Subcutaneous abdominal adipose tissue (tissue), 5 donors: ENCODE results near the gene KRTAP12-4.
"Not testable (repeated sequence)": the region's sequence is repeated elsewhere in the genome, so short reads cannot be mapped to it uniquely, and the experiment has no call there.

Experiments used
- H3K27ac ChIP-seq: one replicate; pipeline ENCODE4 v1.7.0; 2013; ENCODE audit warnings: low read depth, mild to moderate bottlenecking, inconsistent platforms, low read length, moderate library complexity
- H3K27me3 ChIP-seq, 5 donors: one replicate each; pipeline ENCODE4 v1.7.0; 2013; ENCODE audit warnings: low read length in 5 of 5, inconsistent platforms in 1 of 5; ENCODE audit not compliant: control insufficient read depth in 5 of 5, insufficient read depth in 4 of 5
- H3K36me3 ChIP-seq, 5 donors: one replicate each; pipeline ENCODE4 v1.7.0; 2013; ENCODE audit warnings: low read length in 5 of 5; ENCODE audit not compliant: control insufficient read depth in 5 of 5, insufficient read depth in 5 of 5
- H3K4me1 ChIP-seq, 5 donors: one replicate each; pipeline ENCODE4 v1.7.0; 2013; ENCODE audit warnings: low read length in 5 of 5, mild to moderate bottlenecking in 3 of 5, moderate library complexity in 1 of 5; ENCODE audit not compliant: control insufficient read depth in 5 of 5, insufficient read depth in 5 of 5
- H3K4me3 ChIP-seq, 5 donors: one replicate each; pipeline ENCODE4 v1.7.0; 2013; ENCODE audit warnings: low read length in 5 of 5, low read depth in 1 of 5
- H3K9ac ChIP-seq, 5 donors: one replicate each; pipeline ENCODE4 v1.7.0; 2013; ENCODE audit warnings: low read length in 5 of 5, mild to moderate bottlenecking in 4 of 5, moderate library complexity in 3 of 5
- H3K9me3 ChIP-seq, 5 donors: one replicate each; pipeline ENCODE4 v1.7.0; 2013; ENCODE audit warnings: low read length in 5 of 5; ENCODE audit not compliant: control insufficient read depth in 5 of 5
- donor health status: healthy.
- donor health status: healthy.
- donor health status: healthy.
- donor health status: healthy.
- donor health status: healthy.

Gene KRTAP12-4

GRCh38 chr21:44687671-44688070 lies 33.2 kb upstream of the KRTAP12-4 start:
- H3K4me1 ChIP-seq: peaks cover 0 to 2% (median 0%) of the 10 kb centered on the region in 5 donors
- H3K9me3 ChIP-seq: peaks cover 0 to 8% (median 2%) of the 10 kb centered on the region in 5 donors
- H3K27me3 ChIP-seq: peaks cover 0 to 26% (median 12%) of the 10 kb centered on the region in 5 donors
- H3K4me3 ChIP-seq: no peak overlapping the region
- H3K9ac ChIP-seq: no peak overlapping the region
- H3K27ac ChIP-seq: no peak overlapping the region
- no peaks in the 10 kb centered on the region for H3K36me3 ChIP-seq

DNA sequence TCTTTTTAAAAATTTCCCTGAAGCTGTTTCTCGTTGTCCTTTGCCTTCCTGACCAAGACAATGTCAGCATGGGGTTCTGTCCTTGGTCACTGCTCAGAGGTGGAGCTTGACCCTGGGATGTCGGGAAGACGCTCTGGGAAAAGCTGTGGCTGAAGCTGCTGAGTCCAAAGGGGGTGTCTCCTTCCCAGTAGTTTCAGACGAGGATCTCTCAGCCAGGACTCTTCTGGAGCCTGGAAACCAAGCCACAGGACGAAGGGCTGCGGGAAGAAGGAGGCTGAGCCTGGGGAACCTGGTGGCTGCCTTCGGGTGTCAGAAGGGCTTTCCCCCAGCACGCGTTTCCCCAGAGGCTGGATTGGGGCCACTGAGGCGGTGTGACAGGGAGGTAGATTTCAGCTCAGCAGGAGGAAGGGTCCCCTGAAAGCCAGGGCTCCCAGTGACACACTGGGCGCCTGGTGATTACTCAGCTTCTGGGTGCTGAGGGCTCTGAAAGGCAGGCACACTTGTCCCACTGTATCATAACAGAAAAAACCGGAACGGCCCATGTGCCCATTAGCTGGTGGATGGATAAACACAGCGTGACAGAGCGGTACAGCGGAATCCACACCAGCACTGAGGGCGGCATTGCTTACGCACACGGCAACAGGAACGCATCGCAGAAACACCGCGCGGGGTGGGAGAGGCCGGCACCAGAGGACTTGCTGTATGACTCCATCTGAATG lies 32.5 kb upstream of the KRTAP12-4 start:
- H3K36me3 ChIP-seq: no peaks in the 10 kb centered on the region
- H3K27ac ChIP-seq: no peak overlapping the region
- H3K9me3 ChIP-seq: peaks cover 0 to 1% (median 0%) of the 10 kb centered on the region in 5 donors
- H3K27me3 ChIP-seq: peaks cover 0 to 26% (median 12%) of the 10 kb centered on the region in 5 donors
- H3K4me1 ChIP-seq: peaks cover 0 to 2% (median 0%) of the 10 kb centered on the region in 5 donors
- no peak overlapping the region for H3K4me3 ChIP-seq
- H3K9ac ChIP-seq: no peak overlapping the region

DNA sequence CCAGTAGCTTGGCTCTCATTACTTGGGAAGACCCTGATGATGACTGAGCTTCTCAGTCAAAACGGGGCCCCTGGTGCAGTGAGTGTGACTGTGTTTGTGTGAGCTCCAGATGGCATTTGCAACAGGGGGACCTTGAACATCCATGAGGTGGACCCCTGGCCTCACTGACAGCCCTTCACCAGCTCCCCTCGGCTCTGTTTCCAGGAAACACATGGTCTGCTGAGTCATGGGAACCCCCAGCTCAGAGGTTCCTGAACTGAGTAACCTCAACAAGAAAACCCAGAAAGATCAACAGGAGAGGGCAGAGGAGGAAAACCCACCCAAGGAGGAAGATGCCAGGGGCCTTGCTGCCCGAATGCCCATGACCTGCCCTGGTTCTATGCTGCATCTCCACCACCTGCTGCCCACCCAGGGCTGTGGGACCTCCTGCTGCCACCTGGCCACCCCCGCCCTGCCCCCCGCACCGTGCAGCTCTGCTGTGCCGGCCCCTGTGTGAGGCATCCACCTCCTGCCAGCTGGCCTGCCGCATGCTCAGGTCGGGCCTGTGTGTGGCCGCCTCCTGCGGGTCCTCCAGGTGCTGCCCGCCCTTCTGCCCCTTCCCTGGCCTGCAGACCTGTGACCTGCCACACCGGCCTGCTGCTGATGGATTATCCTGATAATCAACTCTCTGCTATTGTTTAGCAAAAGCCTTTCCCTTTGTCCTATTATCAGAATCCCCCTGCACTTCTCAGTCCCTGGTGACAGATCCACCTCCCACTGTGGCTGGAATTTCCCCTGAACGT lies 31.7 kb upstream of the KRTAP12-4 start:
- Histone ChIP-seq H3K4me1 (peaks cover 0 to 2% (median 0%) of the 10 kb centered on the region in 5 donors), H3K9me3 (no peaks in the 10 kb centered on the region), H3K27me3 (peaks cover 0 to 30% (median 12%) of the 10 kb centered on the region in 5 donors), H3K9ac (no peak overlapping the region), H3K36me3 (no peaks in the 10 kb centered on the region), H3K4me3 (no peak overlapping the region), H3K27ac (no peak overlapping the region)

- H3K9me3 ChIP-seq, H3K9ac ChIP-seq, H3K36me3 ChIP-seq, H3K4me1 ChIP-seq, H3K27ac ChIP-seq, H3K4me3 ChIP-seq: not testable (repeated sequence)
- H3K27me3 ChIP-seq: peaks cover 0 to 30% (median 12%) of the 10 kb centered on the region in 5 donors
Measured at GRCh38 chr21:44685050-44685449, 30.6 kb upstream of the KRTAP12-4 start.

- peaks cover 0 to 30% (median 12%) of the 10 kb centered on the region in 5 donors for H3K27me3 ChIP-seq
- no peak overlapping the region for H3K4me3 ChIP-seq
- H3K27ac ChIP-seq: no peak overlapping the region
- H3K9me3 ChIP-seq: no peaks in the 10 kb centered on the region
- H3K9ac ChIP-seq: no peak overlapping the region
- peaks cover 0 to 2% (median 0%) of the 10 kb centered on the region in 5 donors for H3K4me1 ChIP-seq
- no peaks in the 10 kb centered on the region for H3K36me3 ChIP-seq
Measured at GRCh38 chr21:44684483-44684882, 30.0 kb upstream of the KRTAP12-4 start.

GRCh38 chr21:44684077-44684476 lies 29.6 kb upstream of the KRTAP12-4 start:
- no peak overlapping the region for H3K4me3 ChIP-seq
- H3K9ac ChIP-seq: no peak overlapping the region
- H3K27me3 ChIP-seq: peaks cover 0 to 30% (median 12%) of the 10 kb centered on the region in 5 donors
- no peaks in the 10 kb centered on the region for H3K36me3 ChIP-seq
- H3K9me3 ChIP-seq: no peaks in the 10 kb centered on the region
- H3K27ac ChIP-seq: no peak overlapping the region
- H3K4me1 ChIP-seq: peaks cover 0 to 2% (median 0%) of the 10 kb centered on the region in 5 donors

- H3K4me3 ChIP-seq: no peak overlapping the region
- H3K9ac ChIP-seq: no peak overlapping the region
- peaks cover 0 to 26% (median 11%) of the 10 kb centered on the region in 5 donors for H3K27me3 ChIP-seq
- H3K36me3 ChIP-seq: no peaks in the 10 kb centered on the region
- no peak overlapping the region for H3K27ac ChIP-seq
- H3K9me3 ChIP-seq: no peaks in the 10 kb centered on the region
- H3K4me1 ChIP-seq: peaks cover 0 to 2% (median 0%) of the 10 kb centered on the region in 5 donors
Measured at GRCh38 chr21:44682580-44683151, 28.2 kb upstream of the KRTAP12-4 start.

GRCh38 chr21:44681861-44682579 lies 27.6 kb upstream of the KRTAP12-4 start, which contains the start of gene KRTAP12-1:
KRTAP12-1 (minus strand) TSS chr21:44682163; CDS start chr21:44682123, 40 bp downstream.
- H3K9ac ChIP-seq: no peak within 1 kb of the TSS
- no peaks in the 10 kb centered on the region for H3K36me3 ChIP-seq
- H3K4me3 ChIP-seq: no peak within 1 kb of the TSS
- peaks cover 0 to 19% (median 8%) of the 10 kb centered on the region in 5 donors for H3K27me3 ChIP-seq
- H3K27ac ChIP-seq: no peak within 1 kb of the TSS
- no peaks in the 10 kb centered on the region for H3K9me3 ChIP-seq
- H3K4me1 ChIP-seq: peaks cover 0 to under 1% (median 0%) of the 10 kb centered on the region in 5 donors

GRCh38 chr21:44681152-44681551 lies 26.7 kb upstream of the KRTAP12-4 start:
- no peak overlapping the region for H3K9ac ChIP-seq
- no peak overlapping the region for H3K4me3 ChIP-seq
- no peak overlapping the region for H3K27ac ChIP-seq
- H3K9me3 ChIP-seq: no peaks in the 10 kb centered on the region
- no peaks in the 10 kb centered on the region for H3K4me1 ChIP-seq
- peaks cover 0 to 12% (median 5%) of the 10 kb centered on the region in 5 donors for H3K27me3 ChIP-seq
- no peaks in the 10 kb centered on the region for H3K36me3 ChIP-seq
